Activated T-cell treated with anti-CD3 and anti-CD28 coated beads, Interleukin-2, amount 50 U/mL, for 24 hours (primary cell): ENCODE results near the gene EFCAB12.

Experiments
- DNase-seq: peaks from one replicate; pipeline ENCODE4 v3.0.0-alpha.2; 2020
- H3K27ac Mint-ChIP-seq: 2 replicates; pipeline ENCODE4 v1.8.0; 2020; ENCODE audit warnings: mild to moderate bottlenecking, mixed read lengths
- H3K27me3 Mint-ChIP-seq: 2 replicates; pipeline ENCODE4 v1.8.0; 2020; ENCODE audit warnings: mixed read lengths
- H3K36me3 Mint-ChIP-seq: 2 replicates; pipeline ENCODE4 v1.8.0; 2020; ENCODE audit warnings: low read depth, mixed read lengths
- H3K4me1 Mint-ChIP-seq: 2 replicates; pipeline ENCODE4 v1.8.0; 2020; ENCODE audit warnings: low read depth, mixed read lengths
- H3K4me3 Mint-ChIP-seq: 2 replicates; pipeline ENCODE4 v1.8.0; 2020; ENCODE audit warnings: mild to moderate bottlenecking, moderate library complexity, mixed read lengths
- H3K9me3 Mint-ChIP-seq: 2 replicates; pipeline ENCODE4 v1.8.0; 2020; ENCODE audit warnings: mixed read lengths

The EFCAB12 gene

DNA sequence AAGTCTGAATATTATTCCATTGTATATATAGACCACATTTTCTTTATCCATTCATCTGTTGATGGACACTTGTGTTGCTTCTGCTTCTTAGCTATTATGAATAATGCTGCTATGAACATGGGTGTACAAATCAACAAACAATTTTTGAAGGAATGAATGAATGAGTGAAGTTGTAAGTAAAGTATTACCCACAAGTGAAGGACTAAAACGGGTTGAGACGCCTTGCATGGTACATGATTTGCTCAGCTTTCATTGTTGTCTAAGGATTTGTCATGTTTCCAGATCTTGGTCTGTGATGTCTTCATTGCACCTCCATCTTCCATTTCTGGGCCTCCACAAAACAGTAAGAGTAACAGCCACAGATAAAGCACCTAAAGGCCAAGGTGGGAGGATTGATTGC lies 32.1 kb upstream of the EFCAB12 start:
- no peaks in the 10 kb centered on the region for H3K27me3 Mint-ChIP-seq
- H3K27ac Mint-ChIP-seq, result no peak overlapping the region
- no peak overlapping the region for H3K4me3 Mint-ChIP-seq
- no peaks in the 10 kb centered on the region for H3K9me3 Mint-ChIP-seq
- no peaks in the 10 kb centered on the region for H3K4me1 Mint-ChIP-seq
- peaks cover 17% of the 10 kb centered on the region for H3K36me3 Mint-ChIP-seq
- DNase-seq, result no peak

DNA sequence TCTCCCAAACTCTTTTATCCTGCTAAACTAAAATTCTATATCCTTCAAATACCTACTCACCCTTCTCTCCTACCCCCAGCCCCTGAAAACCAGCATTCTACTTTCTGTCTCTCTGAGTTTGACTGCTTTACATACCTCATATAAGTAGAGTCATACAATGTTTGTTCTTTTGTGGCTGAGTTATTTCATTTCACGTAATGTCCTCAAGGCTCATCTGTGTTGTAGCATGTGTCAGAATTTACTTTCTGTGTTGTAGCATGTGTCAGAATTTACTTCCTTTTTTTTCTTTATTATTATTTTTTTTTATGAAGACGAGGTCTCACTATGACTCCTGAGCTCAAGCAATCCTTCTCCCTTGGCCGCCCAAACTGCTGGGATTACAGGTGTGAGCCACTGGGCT lies 31.7 kb upstream of the EFCAB12 start:
- peaks cover 17% of the 10 kb centered on the region for H3K36me3 Mint-ChIP-seq
- no peak for DNase-seq
- no peaks in the 10 kb centered on the region for H3K9me3 Mint-ChIP-seq
- H3K4me1 Mint-ChIP-seq, result no peaks in the 10 kb centered on the region
- no peak overlapping the region for H3K27ac Mint-ChIP-seq
- H3K27me3 Mint-ChIP-seq, result no peaks in the 10 kb centered on the region
- H3K4me3 Mint-ChIP-seq, result no peak overlapping the region

DNA sequence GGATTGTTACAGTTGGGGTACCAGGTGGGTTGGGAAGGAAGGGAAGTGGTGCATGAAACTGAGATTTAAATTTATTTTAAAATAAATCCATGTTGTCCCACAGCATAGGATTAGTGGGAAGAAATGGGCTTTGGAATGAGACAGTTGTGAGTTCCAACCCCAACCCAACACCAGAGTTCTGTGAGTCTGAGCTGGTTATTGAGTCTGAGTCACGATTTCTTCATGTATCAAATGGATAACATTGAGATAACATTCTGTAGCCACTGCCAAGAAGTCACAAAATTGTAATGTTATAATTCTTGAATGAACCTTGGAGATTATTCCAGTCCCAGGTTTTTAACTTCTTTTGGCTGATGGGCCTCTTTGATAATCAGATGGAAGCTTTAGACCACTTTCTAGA lies 25.3 kb upstream of the EFCAB12 start:
- H3K27me3 Mint-ChIP-seq, result no peaks in the 10 kb centered on the region
- no peak overlapping the region for H3K4me3 Mint-ChIP-seq
- no peaks in the 10 kb centered on the region for H3K4me1 Mint-ChIP-seq
- H3K9me3 Mint-ChIP-seq, result no peaks in the 10 kb centered on the region
- H3K27ac Mint-ChIP-seq, result no peak overlapping the region
- DNase-seq, result no peak
- H3K36me3 Mint-ChIP-seq, result peaks cover 34% of the 10 kb centered on the region

DNA sequence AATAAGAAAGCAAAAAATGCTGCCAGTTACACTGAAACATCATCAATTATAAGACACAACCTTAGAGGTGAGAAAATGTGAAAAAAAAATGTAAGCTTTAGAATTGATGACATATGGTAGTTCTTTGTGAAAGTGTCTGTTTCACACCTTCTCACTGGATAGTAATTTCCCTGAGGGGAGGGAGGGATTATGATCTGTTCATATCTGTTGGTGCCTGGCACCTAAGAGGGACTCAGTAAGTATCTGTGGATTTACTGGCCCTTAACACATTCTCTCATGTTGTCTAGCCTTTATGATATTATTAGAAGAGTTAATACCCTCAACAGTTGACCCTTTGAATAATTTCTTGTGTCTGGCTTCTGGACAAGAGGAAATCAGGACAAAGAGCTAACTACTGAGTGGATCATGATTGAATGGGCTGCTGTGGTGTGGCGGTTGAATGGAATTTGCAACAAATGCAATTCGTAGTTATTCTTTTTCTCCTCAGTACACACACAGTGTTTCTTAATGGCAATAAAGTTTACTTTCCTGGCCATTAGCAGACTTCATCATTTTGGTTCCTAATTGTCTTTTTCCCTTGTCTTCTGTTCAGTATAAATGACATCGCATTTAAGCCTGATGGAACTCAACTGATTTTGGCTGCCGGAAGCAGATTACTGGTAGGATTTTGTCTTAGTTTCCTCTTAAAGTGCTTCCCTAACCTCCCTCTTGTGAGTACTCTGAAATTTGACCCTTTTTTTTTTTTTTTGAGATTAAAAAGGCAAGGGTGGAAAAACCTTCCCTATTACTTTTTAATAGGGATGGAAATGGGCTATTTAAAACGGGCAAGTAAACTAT lies 21.1 kb upstream of the EFCAB12 start:
- Mint-ChIP-seq H3K4me1 (no peaks in the 10 kb centered on the region), H3K36me3 (peaks cover 23% of the 10 kb centered on the region), H3K9me3 (no peaks in the 10 kb centered on the region), H3K27me3 (no peaks in the 10 kb centered on the region), H3K27ac (no peak overlapping the region), H3K4me3 (no peak overlapping the region)
- DNase-seq, result no peak

DNA sequence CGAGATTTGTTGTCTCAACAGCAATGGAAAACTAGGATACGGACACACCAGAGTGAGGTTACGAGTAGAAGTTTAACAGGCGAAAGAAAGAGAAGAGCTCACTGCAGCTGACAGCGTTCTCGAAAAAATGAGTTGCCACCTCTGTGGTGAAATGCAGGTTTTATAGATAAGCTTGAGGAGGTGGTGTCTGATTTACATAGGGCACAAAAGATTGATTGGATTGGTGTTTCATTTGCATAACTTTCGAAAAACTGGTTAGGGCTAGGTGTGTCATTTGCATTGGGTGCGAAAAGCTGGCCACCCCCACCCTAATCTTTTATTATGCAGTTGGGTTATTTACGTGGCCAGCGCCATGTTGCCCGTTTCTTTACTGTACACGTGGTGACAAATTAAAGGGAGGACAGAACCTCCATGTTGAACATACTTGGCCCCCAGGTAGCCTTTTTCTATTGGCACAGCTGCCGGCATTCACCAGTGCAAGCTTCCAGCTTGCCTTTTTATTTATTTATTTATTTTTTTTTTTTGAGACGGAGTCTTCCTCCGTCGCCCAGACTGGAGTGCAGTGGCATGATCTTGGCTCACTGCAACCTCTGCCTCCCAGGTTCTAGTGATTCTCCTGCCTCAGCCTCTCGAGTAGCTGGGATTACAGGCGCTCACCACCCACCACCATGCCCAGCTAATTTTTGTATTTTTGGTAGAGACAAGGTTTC lies 19.9 kb upstream of the EFCAB12 start:
- no peak for DNase-seq
- Mint-ChIP-seq H3K36me3 (peaks cover 16% of the 10 kb centered on the region), H3K4me3 (no peak overlapping the region), H3K27me3 (no peaks in the 10 kb centered on the region), H3K27ac (no peak overlapping the region), H3K9me3 (no peaks in the 10 kb centered on the region), H3K4me1 (peaks cover 6% of the 10 kb centered on the region)

DNA sequence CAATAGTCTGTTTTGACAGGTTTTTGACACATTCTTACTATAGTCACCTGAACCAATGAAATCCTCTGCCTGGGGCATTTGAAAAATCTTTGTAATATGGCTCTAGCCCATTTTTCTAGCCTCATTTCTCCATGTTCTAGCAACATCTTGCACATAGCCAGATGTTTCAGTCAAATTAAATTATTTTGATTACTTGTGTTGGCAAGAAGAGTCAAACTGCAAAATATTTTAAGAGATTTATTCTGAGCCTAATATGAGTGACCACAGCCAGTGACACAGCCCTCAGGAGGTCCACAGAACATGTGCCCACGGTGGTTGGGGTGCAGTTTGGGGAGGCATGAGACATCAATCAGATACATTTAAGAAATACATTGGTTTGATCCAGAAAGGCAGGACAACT lies 18.5 kb upstream of the EFCAB12 start:
- H3K4me3 Mint-ChIP-seq, result no peak overlapping the region
- H3K27ac Mint-ChIP-seq, result no peak overlapping the region
- peaks cover 2% of the 10 kb centered on the region for H3K36me3 Mint-ChIP-seq
- no peaks in the 10 kb centered on the region for H3K9me3 Mint-ChIP-seq
- peaks cover 18% of the 10 kb centered on the region for H3K4me1 Mint-ChIP-seq
- no peaks in the 10 kb centered on the region for H3K27me3 Mint-ChIP-seq
- DNase-seq, result no peak

DNA sequence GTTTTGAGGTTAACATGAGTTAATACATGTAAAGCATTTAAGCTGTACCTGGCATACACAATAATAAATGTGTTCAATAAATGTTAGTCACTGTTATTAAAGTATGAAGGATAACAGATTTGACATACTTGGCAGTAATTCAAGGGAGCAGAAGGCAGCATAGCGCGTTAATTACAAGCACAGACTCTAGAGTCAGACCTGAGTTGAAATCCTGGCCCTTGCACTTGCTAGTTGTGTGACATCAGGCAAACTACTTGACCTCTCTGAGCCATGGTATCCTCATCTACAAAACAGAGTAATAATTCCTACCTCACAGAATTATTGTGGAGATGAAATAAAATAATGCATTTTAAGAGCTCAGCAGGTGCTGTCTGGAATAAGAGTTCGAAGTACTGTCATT lies 17.0 kb upstream of the EFCAB12 start:
- Mint-ChIP-seq H3K36me3 (no peaks in the 10 kb centered on the region), H3K27me3 (no peaks in the 10 kb centered on the region), H3K27ac (no peak overlapping the region), H3K9me3 (no peaks in the 10 kb centered on the region), H3K4me1 (peaks cover 31% of the 10 kb centered on the region), H3K4me3 (no peak overlapping the region)
- no peak for DNase-seq

DNA sequence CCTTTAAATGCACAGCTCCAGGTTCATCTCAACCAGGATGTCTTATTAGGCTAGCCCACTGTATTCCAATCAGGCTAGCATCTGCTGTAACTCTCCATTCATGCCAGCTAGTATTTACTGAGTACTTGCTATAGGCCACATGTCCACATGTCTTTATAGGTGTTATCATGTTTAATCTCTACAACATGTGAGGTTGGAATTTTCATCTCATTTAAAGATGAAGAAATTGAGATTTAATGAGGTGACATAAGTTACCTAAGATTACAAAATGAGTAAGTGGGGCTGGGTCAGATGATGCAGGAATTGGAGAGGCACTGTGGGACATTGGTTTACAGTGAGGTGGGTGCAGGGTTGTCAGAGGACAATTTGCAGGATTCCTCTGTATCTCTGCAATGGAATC lies 14.5 kb upstream of the EFCAB12 start:
- peaks cover 40% of the 10 kb centered on the region for H3K4me1 Mint-ChIP-seq
- H3K4me3 Mint-ChIP-seq, result no peak overlapping the region
- peaks cover 17% of the 10 kb centered on the region for H3K36me3 Mint-ChIP-seq
- no peaks in the 10 kb centered on the region for H3K27me3 Mint-ChIP-seq
- peak overlapping the region; percentile 31 for H3K27ac Mint-ChIP-seq
- DNase-seq, result no peak
- no peaks in the 10 kb centered on the region for H3K9me3 Mint-ChIP-seq

DNA sequence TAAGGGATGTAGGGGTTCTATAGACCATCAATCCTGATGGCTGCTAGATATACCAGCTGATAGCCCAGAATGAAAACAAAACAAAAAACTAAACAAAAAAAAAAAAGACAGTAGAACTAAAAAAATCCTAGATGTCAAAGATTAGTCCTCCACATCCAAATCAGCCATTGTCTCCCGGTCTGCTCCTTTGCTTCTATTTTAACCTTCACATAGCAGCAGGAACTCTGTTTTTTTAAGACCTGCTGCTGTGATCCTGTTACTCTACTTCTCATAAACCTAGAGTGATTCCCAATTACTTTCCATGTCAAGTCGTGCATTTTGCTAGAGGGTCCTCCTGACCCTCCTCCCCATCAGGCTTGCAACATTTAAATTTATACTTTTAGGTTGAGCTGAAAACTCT lies 14.1 kb upstream of the EFCAB12 start:
- H3K36me3 Mint-ChIP-seq, result peaks cover 22% of the 10 kb centered on the region
- no peaks in the 10 kb centered on the region for H3K9me3 Mint-ChIP-seq
- no peak for DNase-seq
- peak overlapping the region; percentile 31 for H3K27ac Mint-ChIP-seq
- peaks cover 45% of the 10 kb centered on the region for H3K4me1 Mint-ChIP-seq
- no peaks in the 10 kb centered on the region for H3K27me3 Mint-ChIP-seq
- no peak overlapping the region for H3K4me3 Mint-ChIP-seq

DNA sequence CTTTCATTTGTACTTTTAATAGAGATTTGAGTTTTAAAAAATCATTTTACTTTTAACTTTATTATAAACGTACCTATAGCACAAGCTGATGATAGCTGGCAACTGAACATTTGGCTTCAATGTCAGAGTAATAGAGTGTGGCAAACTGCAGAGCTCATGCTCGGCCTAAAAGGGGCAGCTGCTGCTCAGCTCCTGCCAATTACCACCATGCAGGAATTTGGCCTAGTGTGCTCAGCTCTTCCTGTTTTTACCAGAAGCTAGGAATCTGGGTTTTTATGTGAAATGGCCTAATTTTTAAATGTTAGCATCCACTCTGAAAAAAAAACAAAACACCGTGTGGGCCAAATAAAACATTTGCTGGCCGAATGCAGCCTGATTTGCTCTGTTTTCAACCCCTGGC lies 13.3 kb upstream of the EFCAB12 start:
- Mint-ChIP-seq H3K36me3 (peaks cover 28% of the 10 kb centered on the region), H3K9me3 (no peaks in the 10 kb centered on the region), H3K27ac (peak overlapping the region; percentile 96), H3K27me3 (no peaks in the 10 kb centered on the region), H3K4me1 (peaks cover 51% of the 10 kb centered on the region), H3K4me3 (peak overlapping the region; percentile 98)
- no peak for DNase-seq

DNA sequence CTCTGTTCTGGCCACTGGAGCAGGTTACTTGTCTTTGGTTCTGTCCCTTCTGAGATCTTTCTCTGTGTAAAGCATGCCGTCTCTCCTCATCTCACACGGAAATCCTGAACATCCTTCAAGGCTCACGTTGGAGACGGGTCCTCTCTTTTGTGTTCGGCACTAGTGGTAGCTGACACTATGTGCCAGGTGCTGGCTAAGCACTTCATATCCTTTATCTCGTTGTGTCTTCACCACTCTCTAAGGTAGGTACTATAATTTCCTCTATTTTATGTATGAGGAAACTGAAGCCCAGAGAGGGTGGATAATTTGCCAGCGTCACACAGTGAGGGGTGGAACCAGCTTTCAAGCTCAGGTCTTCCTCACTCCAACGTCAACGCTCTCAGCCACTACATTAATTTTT lies 12.8 kb upstream of the EFCAB12 start:
- Mint-ChIP-seq H3K4me3 (peak overlapping the region; percentile 98), H3K4me1 (peaks cover 57% of the 10 kb centered on the region)
- DNase-seq, result no peak

DNA sequence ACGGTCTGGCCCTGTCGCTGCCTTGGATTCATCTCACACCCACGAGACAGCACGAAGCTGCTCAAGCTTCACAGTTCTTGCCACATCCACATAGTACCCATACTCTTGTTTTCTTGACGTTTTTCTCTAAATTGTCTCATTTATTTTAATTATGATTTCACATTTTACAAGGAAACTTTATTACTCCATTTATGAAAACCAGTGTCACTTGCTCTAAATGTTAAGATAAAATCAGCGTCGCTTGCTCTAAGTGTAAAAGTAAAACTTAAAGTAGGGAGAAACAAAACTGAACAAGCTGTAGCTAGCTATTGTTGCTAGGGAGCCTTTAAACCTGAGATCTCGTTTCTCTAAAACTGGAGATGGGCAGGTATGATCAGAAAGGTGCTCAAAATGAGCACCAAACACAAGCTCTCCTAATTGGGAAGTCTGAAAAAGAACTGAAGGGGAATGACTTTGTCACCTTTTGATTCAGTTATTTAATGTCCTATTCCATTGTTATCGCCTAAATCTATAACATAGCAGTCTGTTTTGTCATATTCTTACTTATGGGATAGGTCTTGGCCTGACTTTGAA lies 12.3 kb upstream of the EFCAB12 start:
- Mint-ChIP-seq H3K27ac (peak overlapping the region; percentile 96), H3K36me3 (peaks cover 38% of the 10 kb centered on the region), H3K4me3 (peak overlapping the region; percentile 98), H3K27me3 (no peaks in the 10 kb centered on the region), H3K4me1 (peaks cover 62% of the 10 kb centered on the region), H3K9me3 (no peaks in the 10 kb centered on the region)
- DNase-seq, result no peak

More for the DNA sequence above, 12.8 kb upstream of the EFCAB12 start:
- Mint-ChIP-seq H3K27me3 (no peaks in the 10 kb centered on the region), H3K27ac (peak overlapping the region; percentile 96), H3K36me3 (peaks cover 33% of the 10 kb centered on the region), H3K9me3 (no peaks in the 10 kb centered on the region)

DNA sequence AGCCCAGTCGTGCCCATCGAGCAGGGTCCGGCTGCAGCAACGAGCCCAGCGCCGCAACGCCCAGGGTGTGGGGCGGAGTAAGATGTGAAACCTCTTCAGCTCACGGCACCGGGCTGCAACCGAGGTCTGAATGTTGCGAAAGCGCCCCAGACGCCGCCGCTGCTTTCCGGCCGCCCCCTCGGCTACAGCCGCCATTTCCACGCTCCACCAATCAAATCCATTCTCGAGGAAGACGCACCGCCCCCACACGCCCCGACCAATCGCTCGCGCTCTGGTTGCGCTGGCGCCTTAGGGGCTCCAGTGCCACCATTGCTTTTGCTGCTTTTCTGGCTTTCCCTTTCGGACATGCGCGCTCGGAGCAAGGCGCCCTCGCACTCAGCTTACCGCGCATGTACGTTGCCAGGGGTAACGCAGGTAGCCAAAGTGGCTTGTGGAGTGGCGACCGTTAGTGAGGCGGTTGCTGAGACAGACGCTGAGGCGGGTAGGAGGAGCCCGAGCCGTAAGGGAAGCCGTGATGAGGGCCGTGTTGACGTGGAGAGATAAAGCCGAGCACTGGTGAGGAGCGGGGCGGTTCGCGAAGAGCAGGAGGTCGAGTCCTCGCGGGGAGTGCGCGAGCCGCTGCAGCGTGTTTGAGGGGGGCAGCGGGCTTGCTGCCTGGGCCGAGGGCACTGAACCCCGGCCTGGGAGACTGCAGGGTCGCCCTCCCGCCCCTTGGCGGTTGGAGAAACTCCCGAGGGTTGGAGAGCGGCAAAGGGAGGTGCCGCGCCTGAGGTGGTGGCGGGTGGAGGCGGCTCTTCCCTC lies 11.6 kb upstream of the EFCAB12 start, which contains the start of the genes IFT122 and MBD4:
IFT122 (plus strand) TSS at position 408 of the 801 bp plus-strand sequence; CDS start at position 515, 107 bp downstream.
MBD4 (minus strand) TSS at position 132 of the 801 bp plus-strand sequence; CDS start at position 17, 115 bp downstream.
- Mint-ChIP-seq H3K4me1 (peaks cover 68% of the 10 kb centered on the region), H3K36me3 (peaks cover 45% of the 10 kb centered on the region)

DNA sequence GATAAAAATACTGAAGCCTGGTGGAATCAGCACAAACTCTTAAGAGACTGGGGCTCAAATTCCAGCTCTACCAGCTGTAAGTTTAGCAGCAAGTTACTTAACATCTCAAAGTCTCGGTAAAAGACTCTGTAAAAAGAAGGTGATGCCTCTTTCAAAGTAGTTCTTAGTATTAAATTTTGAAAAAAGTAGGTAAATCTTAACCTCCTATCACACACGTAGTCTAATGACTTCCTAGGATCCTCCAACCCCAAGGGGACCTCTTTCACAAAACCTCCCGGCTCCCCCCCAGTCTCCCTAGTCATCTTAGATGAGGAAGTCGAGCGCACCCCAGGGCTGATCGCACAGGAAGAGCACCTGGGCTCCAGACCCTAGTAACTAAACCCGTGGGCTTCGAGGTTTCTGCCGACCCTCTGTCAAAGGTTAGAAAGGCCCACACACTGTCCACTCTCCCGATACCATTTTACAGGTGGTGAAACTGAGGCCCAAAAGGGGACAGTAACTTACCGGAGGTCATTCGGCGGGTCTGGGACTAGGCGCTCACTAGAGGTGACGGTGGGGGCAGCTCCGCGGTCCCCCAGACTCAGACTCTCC lies 10.9 kb upstream of the EFCAB12 start:
- Mint-ChIP-seq H3K27ac (peak overlapping the region; percentile 96), H3K27me3 (no peaks in the 10 kb centered on the region), H3K9me3 (no peaks in the 10 kb centered on the region), H3K36me3 (peaks cover 52% of the 10 kb centered on the region), H3K4me3 (peak overlapping the region; percentile 98), H3K4me1 (peaks cover 74% of the 10 kb centered on the region)
- no peak for DNase-seq

More for the DNA sequence above, 11.6 kb upstream of the EFCAB12 start, which contains the start of the genes IFT122 and MBD4:
- peak; percentile 99 for DNase-seq
- H3K27me3 Mint-ChIP-seq, result no peaks in the 10 kb centered on the region
- no peaks in the 10 kb centered on the region for H3K9me3 Mint-ChIP-seq
- peak within 1 kb of the TSS; percentile 96 for H3K27ac Mint-ChIP-seq
- peak within 1 kb of the TSS; percentile 98 for H3K4me3 Mint-ChIP-seq
